Activated CD8-positive, alpha-beta memory T cell treated with anti-CD3 and anti-CD28 coated beads, Interleukin-2, amount 50 U/mL, for 24 hours (primary cell): ENCODE data around the gene TCOF1.

Source experiments
- DNase-seq: peaks from one replicate; pipeline ENCODE4 v3.0.0-alpha.2; 2020; ENCODE audit errors: extremely low read depth

Gene TCOF1

GRCh38 chr5:150349681-150350275 lies 7.7 kb upstream of the TCOF1 start:
- DNase-seq = no peak

- no peak for DNase-seq
These were observed 6.8 kb upstream of the TCOF1 start for GRCh38 chr5:150350524-150351344.

- no peak for DNase-seq
These were observed 5.1 kb upstream of the TCOF1 start for GRCh38 chr5:150352244-150353031.

- DNase-seq = no peak
These were observed 4.3 kb upstream of the TCOF1 start for GRCh38 chr5:150353032-150353675.

- no peak for DNase-seq
These were observed 1.7 kb upstream of the TCOF1 start for GRCh38 chr5:150355791-150356190.

- no peak for DNase-seq
These were observed 762 bp upstream of the TCOF1 start for GRCh38 chr5:150356575-150357294.

- no peak for DNase-seq
These were observed 981 bp downstream of the TCOF1 start for GRCh38 chr5:150358261-150359095.

GRCh38 chr5:150361301-150361700 lies 3.8 kb downstream of the TCOF1 start:
- no peak for DNase-seq

- DNase-seq = no peak
These were observed 5.7 kb downstream of the TCOF1 start for GRCh38 chr5:150363185-150363584.

GRCh38 chr5:150364004-150364403 lies 6.5 kb downstream of the TCOF1 start:
- DNase-seq = no peak

GRCh38 chr5:150368526-150368925 lies 11.0 kb downstream of the TCOF1 start:
- no peak for DNase-seq

- no peak for DNase-seq
These were observed 15.1 kb downstream of the TCOF1 start for GRCh38 chr5:150372639-150373038.

GRCh38 chr5:150374651-150375050 lies 17.2 kb downstream of the TCOF1 start:
- no peak for DNase-seq

- DNase-seq = no peak
These were observed 19.6 kb downstream of the TCOF1 start for GRCh38 chr5:150376799-150377771.

GRCh38 chr5:150377964-150378694 lies 20.6 kb downstream of the TCOF1 start:
- DNase-seq = no peak

GRCh38 chr5:150384701-150385100 lies 27.2 kb downstream of the TCOF1 start:
- no peak for DNase-seq

GRCh38 chr5:150386024-150386855 lies 28.7 kb downstream of the TCOF1 start:
- no peak for DNase-seq
